Measurements from ENCODE around the gene MRPS35.
"Not testable (repeated sequence)": the region's sequence is repeated elsewhere in the genome, so short reads cannot be mapped to it uniquely, and the experiment has no call there.

The MRPS35 gene

GRCh38 chr12:27709932-27710591 is 570 bp upstream of the MRPS35 start:
- no peak for DNase-seq

- no peak for DNase-seq
Measured at GRCh38 chr12:27711317-27711682, 668 bp downstream of the MRPS35 start.

GRCh38 chr12:27711967-27712366 is 1.3 kb downstream of the MRPS35 start:
- DNase-seq, result no peak

- no peak for DNase-seq
Measured at GRCh38 chr12:27723212-27723611, 12.6 kb downstream of the MRPS35 start.

GRCh38 chr12:27730097-27730588 is 19.5 kb downstream of the MRPS35 start:
- no peak for DNase-seq

- DNase-seq, result no peak
Measured at GRCh38 chr12:27732281-27732680, 21.6 kb downstream of the MRPS35 start.

- no peak for DNase-seq
Measured at GRCh38 chr12:27733052-27733656, 22.5 kb downstream of the MRPS35 start.

- no peak for DNase-seq
Measured at GRCh38 chr12:27733791-27734190, 23.2 kb downstream of the MRPS35 start.

GRCh38 chr12:27734321-27734720 is 23.7 kb downstream of the MRPS35 start:
- DNase-seq, result not testable (repeated sequence)

GRCh38 chr12:27743601-27744000 is 33.0 kb downstream of the MRPS35 start:
- no peak for DNase-seq

GRCh38 chr12:27745734-27746133 is 35.1 kb downstream of the MRPS35 start:
- not testable (repeated sequence) for DNase-seq

- DNase-seq, result peak; percentile 14
Measured at GRCh38 chr12:27747111-27747820, 36.6 kb downstream of the MRPS35 start.

- DNase-seq, result no peak
Measured at GRCh38 chr12:27751386-27752047, 40.9 kb downstream of the MRPS35 start.

- DNase-seq, result no peak
Measured at GRCh38 chr12:27754795-27755194, 44.2 kb downstream of the MRPS35 start.

GRCh38 chr12:27756670-27757195 is 46.1 kb downstream of the MRPS35 start:
- DNase-seq, result no peak

GRCh38 chr12:27762757-27763156 is 52.1 kb downstream of the MRPS35 start:
- no peak for DNase-seq

GRCh38 chr12:27766587-27766986 is 56.0 kb downstream of the MRPS35 start:
- DNase-seq, result no peak

GRCh38 chr12:27769142-27769673 is 58.6 kb downstream of the MRPS35 start:
- no peak for DNase-seq

GRCh38 chr12:27771481-27772327 is 61.1 kb downstream of the MRPS35 start:
- DNase-seq, result no peak

GRCh38 chr12:27772328-27773049 is 61.9 kb downstream of the MRPS35 start:
- no peak for DNase-seq

- no peak for DNase-seq
Measured at GRCh38 chr12:27777141-27777540, 66.5 kb downstream of the MRPS35 start.
